Ectodermal cell (in vitro differentiated cells): ENCODE measurements around the gene CUL1.

Experiments used
- H3K27ac ChIP-seq: 2 replicates; pipeline ENCODE4 v1.7.0; 2013; ENCODE audit warnings: mild to moderate bottlenecking, low read depth, low read length; ENCODE audit not compliant: insufficient read depth, poor library complexity, severe bottlenecking
- H3K27me3 ChIP-seq: 2 replicates; pipeline ENCODE4 v1.7.0; 2013; ENCODE audit warnings: mild to moderate bottlenecking, low read length; ENCODE audit not compliant: insufficient read depth, control insufficient read depth, poor library complexity, severe bottlenecking
- H3K36me3 ChIP-seq: one replicate; pipeline ENCODE4 v1.7.0; 2013; ENCODE audit warnings: low read length; ENCODE audit not compliant: control insufficient read depth, insufficient read depth
- H3K4me1 ChIP-seq: one replicate; pipeline ENCODE4 v1.7.0; 2013; ENCODE audit warnings: low read length; ENCODE audit not compliant: control insufficient read depth, insufficient read depth
- H3K4me3 ChIP-seq: 2 replicates; pipeline ENCODE4 v1.7.0; 2013; ENCODE audit warnings: low read depth, low read length, control low read depth; ENCODE audit not compliant: insufficient read depth
- H3K9me3 ChIP-seq: 2 replicates; pipeline ENCODE4 v1.7.0; 2013; ENCODE audit warnings: mild to moderate bottlenecking, low read length, moderate library complexity; ENCODE audit not compliant: control insufficient read depth
- WGBS, 2 experiments: methylation state at CpG; one replicate each; pipeline ENCODE4 v1.1.7; 2013; ENCODE audit warnings: missing lambda C conversion rate in 2 of 2; 5-methylcytosine and 5-hydroxymethylcytosine counted together

CUL1 gene

DNA sequence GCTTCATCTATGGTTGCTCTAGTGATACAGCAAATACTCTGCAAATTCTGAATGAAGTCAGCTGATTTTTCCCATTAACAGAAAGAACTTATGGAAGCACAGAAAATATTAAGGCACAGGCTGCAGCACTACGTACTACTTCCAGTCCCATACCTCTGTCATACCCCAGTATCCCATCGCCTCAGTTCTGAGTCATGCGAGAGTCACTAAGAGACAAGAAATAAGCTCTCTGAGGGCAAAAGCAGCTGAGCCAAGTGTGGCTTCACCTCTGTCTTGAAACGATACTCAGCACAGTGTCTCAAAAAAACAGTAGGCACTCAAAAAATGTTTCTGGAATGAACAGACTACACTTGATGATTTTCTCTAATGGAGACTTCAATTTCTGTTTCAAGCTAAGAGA is 137.2 kb downstream of the CUL1 start:
- H3K4me1 ChIP-seq: no peaks in the 10 kb centered on the region
- no peak overlapping the region for H3K27ac ChIP-seq
- no peak overlapping the region for H3K4me3 ChIP-seq
- WGBS, 2 experiments: 96 to 97% methylated on average over 4 of the region's 4 CpGs
- H3K27me3 ChIP-seq: no peaks in the 10 kb centered on the region
- peaks cover 7% of the 10 kb centered on the region for H3K36me3 ChIP-seq
- H3K9me3 ChIP-seq: no peaks in the 10 kb centered on the region

DNA sequence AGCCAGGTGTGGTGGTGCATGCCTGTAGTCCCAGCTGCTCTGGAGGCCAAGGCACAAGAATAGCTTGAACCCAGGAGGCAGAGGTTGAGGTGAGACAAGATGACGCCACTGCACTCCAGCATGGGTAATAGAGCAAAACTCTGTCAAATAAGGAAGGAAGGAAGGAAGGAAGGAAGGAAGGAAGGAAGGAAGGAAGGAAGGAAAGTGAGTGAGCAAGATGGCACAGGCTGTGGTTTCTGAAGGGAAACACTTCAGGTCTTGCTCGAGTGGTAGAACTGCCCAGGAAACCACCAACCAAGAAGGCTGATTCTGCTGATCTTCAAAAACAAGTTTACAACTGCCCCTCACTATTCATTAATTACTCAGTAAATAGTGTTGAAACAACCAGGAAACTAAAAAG is 140.2 kb downstream of the CUL1 start:
- Histone ChIP-seq H3K27me3 (no peaks in the 10 kb centered on the region), H3K36me3 (peaks cover 7% of the 10 kb centered on the region), H3K27ac (no peak overlapping the region), H3K9me3 (no peaks in the 10 kb centered on the region), H3K4me1 (no peaks in the 10 kb centered on the region), H3K4me3 (no peak overlapping the region)
- WGBS, 2 experiments: 88 to 96% methylated on average over 2 of the region's 2 CpGs

DNA sequence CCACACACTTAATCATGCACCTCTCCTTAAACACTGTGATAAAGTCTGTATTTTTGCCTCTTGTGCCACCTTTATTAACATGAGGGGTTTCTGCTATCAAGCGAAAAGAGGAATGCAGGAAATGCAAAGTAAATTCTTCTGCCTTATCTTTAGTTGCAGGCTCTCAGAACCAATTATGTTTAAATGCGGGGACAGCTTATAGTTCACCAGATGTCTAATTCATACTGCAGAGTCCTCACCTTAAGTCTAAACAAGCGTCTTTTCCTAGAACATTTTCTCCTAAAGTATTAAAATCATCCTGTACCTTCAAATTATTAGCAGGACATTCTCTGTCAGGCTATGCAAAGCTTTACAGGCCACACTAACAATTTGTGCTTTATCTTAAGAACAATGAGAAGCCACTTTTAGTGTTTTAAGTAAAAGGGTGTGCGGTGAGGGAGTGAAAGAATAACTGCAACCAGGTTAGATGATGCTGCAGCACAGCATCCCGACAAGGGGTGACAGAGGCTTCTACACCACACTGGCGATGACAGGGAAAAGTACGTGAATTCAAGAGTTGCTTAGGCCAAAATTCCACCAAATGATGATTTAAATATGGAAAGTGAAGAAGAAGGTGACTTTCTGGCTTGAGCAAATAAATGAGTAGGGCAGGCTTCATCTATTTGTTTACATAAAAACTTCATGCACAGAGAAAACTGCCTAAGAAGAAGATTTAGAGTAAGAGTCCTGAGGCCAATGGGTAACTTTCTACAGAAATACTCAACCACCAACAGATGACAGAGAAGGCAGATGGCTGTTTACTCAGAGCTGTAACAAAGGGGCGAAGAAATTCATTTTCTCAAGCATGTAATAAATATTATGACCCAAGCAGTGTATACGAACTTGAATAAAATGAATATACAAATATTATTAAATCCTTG is 149.4 kb downstream of the CUL1 start:
- 86 to 92% methylated on average over 7 to 8 of the region's 9 CpGs for WGBS, 2 experiments
- Histone ChIP-seq H3K4me1 (peaks cover 10% of the 10 kb centered on the region), H3K27ac (no peak overlapping the region), H3K9me3 (no peaks in the 10 kb centered on the region), H3K27me3 (no peaks in the 10 kb centered on the region), H3K4me3 (no peak overlapping the region), H3K36me3 (no peaks in the 10 kb centered on the region)

DNA sequence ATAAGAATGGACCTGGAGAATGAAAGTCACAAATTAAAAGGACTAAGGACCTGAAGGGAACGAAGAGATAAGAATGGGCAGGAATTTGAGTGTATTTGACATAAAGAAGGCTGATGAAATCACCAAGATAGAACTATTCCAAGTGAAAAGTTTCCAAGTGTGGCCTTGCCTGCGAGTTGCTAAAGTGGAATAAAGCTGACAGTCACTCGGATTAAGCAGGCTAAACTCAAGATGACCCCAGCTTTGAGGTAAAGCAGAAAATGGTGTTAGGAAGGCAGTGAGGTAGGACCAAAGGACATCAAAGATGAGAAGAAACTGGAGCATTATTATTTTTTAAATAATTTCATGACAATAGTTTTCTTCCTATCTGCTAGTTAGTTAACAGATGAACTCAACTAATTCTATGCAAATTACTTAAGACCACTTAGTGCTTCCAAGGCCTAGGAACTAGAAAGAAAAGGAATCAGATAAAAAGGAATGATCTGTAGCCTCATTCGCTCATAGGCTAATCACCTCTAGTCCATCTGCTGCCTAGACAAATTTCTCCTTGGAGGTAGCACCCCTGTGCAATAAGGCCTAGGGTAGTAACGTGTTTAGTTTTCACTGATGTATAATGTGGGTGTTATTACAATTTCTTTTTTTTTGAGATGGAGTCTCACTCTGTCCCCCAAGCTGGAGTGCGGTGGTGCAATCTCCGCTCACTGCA is 150.8 kb downstream of the CUL1 start:
- H3K27me3 ChIP-seq: no peaks in the 10 kb centered on the region
- H3K4me1 ChIP-seq: peaks cover 10% of the 10 kb centered on the region
- no peak overlapping the region for H3K27ac ChIP-seq
- WGBS, 2 experiments: 83 to 87% methylated on average over 7 of the region's 7 CpGs
- H3K4me3 ChIP-seq: no peak overlapping the region
- no peaks in the 10 kb centered on the region for H3K9me3 ChIP-seq
- H3K36me3 ChIP-seq: no peaks in the 10 kb centered on the region

DNA sequence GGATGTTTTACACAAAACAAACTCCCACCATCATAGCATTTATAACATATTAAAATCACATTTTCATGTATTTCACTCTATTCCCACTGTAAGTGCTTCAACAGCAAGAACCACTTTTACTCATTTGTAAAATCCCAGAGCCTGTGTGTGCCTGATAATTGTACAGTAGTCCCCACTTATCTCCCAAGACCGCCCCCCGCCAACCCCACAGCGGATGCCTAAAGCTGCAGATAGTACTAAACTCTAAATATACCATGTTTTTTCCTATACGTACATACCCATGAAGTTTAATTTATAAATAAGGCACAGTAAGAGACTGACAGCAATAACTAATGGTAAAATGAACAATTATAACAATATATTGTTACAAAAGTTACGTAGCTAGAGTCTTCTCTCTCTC is 151.9 kb downstream of the CUL1 start:
- H3K27me3 ChIP-seq: no peaks in the 10 kb centered on the region
- peaks cover 10% of the 10 kb centered on the region for H3K4me1 ChIP-seq
- H3K9me3 ChIP-seq: no peaks in the 10 kb centered on the region
- no peak overlapping the region for H3K4me3 ChIP-seq
- no peak overlapping the region for H3K27ac ChIP-seq
- H3K36me3 ChIP-seq: no peaks in the 10 kb centered on the region
- 100% methylated on average over 3 of the region's 5 CpGs for WGBS, 2 experiments
